Fibroblast of mammary gland (primary cell): ENCODE data around the gene COQ5.

Source experiments
- DNase-seq: peaks from one replicate; pipeline ENCODE4 v3.0.0-alpha.2; 2010; ENCODE audit warnings: low read depth
- H3K4me3 ChIP-seq: 2 replicates; pipeline ENCODE4 v1.5.1; 2011; ENCODE audit warnings: low read depth, mild to moderate bottlenecking, low read length, moderate library complexity; ENCODE audit not compliant: control insufficient read depth
- TF ChIP-seq, protein P1 (sequence below): conservative IDR thresholded peaks from 2 replicates; pipeline ENCODE4 v1.5.1; 2011; ENCODE audit warnings: low read depth, low read length, inconsistent platforms; ENCODE audit not compliant: control insufficient read depth, insufficient read depth

Gene COQ5, protein sequence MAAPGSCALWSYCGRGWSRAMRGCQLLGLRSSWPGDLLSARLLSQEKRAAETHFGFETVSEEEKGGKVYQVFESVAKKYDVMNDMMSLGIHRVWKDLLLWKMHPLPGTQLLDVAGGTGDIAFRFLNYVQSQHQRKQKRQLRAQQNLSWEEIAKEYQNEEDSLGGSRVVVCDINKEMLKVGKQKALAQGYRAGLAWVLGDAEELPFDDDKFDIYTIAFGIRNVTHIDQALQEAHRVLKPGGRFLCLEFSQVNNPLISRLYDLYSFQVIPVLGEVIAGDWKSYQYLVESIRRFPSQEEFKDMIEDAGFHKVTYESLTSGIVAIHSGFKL

DNA sequence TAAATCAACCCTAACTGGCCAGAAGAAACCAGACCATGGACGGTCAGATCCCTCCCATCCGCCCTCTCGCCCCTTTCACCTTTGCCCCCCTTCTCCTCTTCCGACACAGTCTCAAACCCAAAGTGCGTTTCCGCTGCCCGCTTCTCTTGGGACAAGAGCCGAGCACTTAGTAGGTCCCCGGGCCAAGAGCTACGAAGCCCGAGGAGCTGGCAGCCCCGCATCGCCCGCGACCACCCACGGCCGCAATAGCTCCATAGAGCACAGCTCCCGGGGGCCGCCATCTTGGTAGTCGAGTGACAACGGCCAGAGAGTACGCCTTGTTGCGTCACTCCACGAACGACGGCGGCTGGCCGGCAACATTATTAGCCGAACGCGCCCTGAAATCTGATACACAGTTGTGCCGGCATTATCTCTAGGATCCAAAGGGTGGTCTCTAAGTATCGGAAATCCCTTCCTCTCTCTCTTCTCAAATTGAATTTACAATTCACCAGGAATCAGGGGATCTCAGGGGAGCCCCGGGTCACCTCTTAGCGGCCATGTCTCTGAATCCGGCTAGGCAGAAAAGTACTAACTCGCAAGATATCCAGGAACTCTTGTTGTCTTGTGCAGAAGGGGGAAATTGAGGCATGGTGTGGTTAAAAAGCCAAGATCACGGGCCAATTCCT is at the start of gene COQ5:
Gene COQ5 (minus strand): TSS at position 298 of the 665 bp plus-strand sequence. CDS start 17 bp downstream, at position 281.
- peak within 1 kb of the TSS; percentile 92 for H3K4me3 ChIP-seq
- TF ChIP-seq, protein P1, sequence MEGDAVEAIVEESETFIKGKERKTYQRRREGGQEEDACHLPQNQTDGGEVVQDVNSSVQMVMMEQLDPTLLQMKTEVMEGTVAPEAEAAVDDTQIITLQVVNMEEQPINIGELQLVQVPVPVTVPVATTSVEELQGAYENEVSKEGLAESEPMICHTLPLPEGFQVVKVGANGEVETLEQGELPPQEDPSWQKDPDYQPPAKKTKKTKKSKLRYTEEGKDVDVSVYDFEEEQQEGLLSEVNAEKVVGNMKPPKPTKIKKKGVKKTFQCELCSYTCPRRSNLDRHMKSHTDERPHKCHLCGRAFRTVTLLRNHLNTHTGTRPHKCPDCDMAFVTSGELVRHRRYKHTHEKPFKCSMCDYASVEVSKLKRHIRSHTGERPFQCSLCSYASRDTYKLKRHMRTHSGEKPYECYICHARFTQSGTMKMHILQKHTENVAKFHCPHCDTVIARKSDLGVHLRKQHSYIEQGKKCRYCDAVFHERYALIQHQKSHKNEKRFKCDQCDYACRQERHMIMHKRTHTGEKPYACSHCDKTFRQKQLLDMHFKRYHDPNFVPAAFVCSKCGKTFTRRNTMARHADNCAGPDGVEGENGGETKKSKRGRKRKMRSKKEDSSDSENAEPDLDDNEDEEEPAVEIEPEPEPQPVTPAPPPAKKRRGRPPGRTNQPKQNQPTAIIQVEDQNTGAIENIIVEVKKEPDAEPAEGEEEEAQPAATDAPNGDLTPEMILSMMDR: no peak
- peak; percentile 83 for DNase-seq

DNA sequence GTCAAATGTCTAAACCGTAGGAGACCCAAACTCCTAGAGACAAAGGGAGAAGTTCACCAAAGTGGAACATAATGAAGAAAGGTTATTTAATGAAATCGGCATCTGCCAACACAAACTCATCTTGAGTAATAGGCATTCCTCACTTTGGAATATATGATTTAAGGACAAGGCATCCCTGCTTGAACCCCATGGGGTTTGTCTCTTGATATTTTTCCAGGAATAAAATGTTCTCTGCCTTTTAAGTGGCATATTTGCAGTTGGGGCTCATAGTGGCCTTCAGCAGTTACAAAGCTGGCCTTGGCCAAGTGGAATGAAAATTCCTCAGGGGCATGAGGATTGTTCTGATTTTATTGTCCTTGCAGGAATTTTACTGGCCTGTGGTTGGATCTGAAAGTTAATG is 45.1 kb upstream of the COQ5 start:
- TF ChIP-seq, protein P1: no peak

DNA sequence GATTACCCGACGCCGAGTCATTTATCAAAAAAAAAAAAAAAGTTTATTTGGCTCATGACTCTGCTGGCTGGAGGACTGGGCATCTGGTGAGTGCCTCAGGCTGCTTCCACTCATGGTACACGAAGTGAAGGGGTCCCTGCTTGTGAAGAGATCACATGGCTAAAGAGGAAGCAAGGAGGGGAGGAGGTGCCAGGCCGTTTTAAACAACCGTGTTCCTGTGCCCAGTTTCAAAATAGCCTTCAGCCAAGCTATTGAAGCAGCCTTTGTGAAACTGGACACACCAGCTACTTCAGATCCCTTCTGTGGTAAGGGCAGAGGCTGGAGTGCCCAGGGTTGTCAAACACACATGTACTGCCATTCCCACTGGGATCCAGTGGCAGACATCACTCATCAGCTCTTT is 44.6 kb upstream of the COQ5 start:
- DNase-seq: no peak
- TF ChIP-seq, protein P1: no peak
- H3K4me3 ChIP-seq: no peak overlapping the region

More for the DNA sequence above, 45.1 kb upstream of the COQ5 start:
- DNase-seq: peak; percentile 44
- no peak overlapping the region for H3K4me3 ChIP-seq

DNA sequence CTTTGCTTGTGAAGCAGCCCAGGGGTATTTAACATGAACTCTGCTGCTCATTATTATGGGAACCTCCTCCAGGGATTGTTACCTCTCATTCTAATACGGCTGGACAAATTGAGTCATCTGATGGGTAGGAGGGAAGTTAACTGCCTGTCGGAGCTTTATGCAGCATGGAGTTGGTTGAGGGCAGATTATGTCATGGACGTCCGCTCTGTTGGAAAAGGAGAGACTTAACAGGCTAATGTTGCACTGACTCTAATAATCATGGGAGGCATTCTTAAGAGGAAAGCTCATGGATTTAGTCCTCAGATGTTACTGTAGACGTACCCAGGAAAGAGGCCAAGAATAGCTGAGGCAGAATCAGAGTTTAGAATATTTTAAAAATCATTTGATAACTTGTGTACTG is 42.3 kb upstream of the COQ5 start:
- TF ChIP-seq, protein P1: no peak
- H3K4me3 ChIP-seq: no peak overlapping the region
- DNase-seq: peak; percentile 84

DNA sequence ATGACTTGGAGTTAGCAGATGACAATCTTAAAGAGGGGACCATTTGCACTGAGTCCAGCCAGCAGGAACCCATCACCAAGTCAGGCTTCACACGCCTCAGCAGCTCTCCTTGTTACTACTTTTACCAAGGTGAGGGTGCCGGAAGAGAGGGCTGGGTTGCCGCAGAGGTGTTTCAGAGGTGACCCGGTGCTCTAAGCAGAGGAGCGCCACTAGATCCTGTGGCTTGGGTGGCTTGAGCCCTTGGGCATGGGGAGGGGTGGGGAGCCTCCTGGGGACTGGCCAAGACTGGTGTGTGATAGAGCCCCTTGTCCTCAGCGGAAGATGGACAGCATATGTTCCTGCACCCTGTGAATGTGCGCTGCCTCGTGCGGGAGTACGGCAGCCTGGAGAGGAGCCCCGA is 34.5 kb upstream of the COQ5 start:
- H3K4me3 ChIP-seq: no peak overlapping the region
- TF ChIP-seq, protein P1: no peak
- DNase-seq: no peak

DNA sequence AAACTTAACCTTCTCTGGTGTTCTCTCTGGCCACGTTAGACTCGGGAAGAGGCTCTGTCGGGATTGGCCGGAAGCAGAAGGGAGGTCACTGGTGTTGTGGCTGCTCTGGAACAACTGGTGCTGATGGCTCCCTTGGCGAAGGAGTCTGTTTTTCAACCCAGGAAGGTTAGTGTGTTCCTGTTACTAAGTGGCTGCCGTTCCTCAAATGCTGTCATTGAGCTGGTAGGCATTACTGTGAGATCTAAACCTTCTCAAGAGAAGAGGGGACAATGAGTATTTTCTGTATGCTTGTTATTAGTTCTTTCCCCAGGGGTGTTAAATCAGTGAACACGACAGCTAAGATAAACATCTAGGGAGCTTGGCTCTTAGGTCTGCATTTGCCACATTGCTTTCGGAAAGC is 33.9 kb upstream of the COQ5 start:
- no peak overlapping the region for H3K4me3 ChIP-seq
- no peak for DNase-seq
- TF ChIP-seq, protein P1: no peak
